ENCODE measurements around the gene ARID3A.

DNA sequence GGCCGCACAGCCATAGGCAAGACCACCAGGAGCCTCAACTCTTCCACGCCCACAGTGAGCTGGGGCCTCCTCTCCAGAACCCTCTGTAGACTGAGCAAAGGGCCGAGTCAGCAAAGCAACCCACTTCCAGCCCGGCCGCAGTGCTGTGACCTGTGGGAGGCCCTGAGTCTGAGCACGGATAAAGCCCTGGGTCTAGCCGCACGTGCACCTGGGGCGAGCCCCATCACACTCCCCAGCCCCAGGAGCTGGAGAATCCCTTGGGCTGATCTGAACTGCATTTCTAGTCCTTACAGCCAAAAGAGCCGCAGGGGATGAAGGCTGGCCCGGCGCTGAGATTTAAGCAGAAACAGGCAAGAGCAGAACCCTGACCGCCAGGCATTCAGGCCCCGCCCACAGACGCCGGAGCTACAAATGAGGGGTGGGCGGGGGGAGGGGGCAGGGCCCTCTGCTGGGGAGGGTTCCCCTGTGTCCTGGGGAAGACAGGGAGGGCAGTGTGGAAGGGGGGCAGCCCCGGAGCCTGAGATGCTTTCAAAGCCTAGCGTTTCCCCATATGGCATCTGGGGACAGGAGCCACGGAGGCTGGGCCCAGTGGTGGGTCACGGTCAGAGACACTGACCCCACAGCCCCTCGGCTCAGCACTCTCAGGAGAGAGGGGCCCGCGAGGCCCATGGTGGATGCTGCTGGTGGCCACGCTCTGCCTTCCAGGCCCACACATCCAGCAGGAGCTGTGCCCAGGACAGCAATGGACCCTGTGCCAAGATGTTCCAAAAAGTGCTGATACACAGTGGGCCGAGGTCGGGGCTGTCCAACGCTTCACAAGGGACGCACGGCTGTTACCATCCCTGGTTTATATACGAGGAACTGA, 90.2 kb downstream of the ARID3A start:
- TF ChIP-seq EZH2phosphoT487 (IDR thresholded peaks at IDR 0.05; ENCODE audit: insufficient read depth, low read depth) (no peak), EZH2 (IDR thresholded peaks at IDR 0.05; ENCODE audit: insufficient read depth, poor library complexity, severe bottlenecking) (no peak)
